HG03457 (cell line): Measurements from ENCODE around the gene TJAP1.

ENCODE experiments used
- ATAC-seq: cut with Tn5 transposase; IDR thresholded peaks from one replicate; pipeline ENCODE4 v1.9.1; 2021; ENCODE audit warnings: moderate number of reproducible peaks; ENCODE audit not compliant: unreplicated experiment

TJAP1 gene

DNA sequence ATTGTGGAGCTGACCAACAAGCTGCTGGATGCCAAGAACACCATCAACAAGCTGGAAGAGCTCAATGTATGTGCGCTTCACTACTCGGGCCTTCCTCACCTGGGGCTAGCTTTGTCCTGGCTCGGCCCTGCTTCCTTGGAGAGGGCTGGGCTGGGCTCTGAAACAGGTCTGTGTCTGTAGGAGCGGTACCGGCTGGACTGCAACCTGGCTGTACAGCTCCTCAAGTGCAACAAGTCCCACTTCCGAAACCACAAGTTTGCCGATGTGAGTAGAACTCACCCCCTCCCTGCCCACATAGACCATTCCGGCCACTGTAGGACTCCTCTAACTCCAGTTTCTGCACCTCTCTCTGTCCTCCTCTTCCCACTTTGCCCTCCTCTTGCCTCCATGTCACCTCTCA is 26.1 kb downstream of the TJAP1 start:
- no peak for ATAC-seq

DNA sequence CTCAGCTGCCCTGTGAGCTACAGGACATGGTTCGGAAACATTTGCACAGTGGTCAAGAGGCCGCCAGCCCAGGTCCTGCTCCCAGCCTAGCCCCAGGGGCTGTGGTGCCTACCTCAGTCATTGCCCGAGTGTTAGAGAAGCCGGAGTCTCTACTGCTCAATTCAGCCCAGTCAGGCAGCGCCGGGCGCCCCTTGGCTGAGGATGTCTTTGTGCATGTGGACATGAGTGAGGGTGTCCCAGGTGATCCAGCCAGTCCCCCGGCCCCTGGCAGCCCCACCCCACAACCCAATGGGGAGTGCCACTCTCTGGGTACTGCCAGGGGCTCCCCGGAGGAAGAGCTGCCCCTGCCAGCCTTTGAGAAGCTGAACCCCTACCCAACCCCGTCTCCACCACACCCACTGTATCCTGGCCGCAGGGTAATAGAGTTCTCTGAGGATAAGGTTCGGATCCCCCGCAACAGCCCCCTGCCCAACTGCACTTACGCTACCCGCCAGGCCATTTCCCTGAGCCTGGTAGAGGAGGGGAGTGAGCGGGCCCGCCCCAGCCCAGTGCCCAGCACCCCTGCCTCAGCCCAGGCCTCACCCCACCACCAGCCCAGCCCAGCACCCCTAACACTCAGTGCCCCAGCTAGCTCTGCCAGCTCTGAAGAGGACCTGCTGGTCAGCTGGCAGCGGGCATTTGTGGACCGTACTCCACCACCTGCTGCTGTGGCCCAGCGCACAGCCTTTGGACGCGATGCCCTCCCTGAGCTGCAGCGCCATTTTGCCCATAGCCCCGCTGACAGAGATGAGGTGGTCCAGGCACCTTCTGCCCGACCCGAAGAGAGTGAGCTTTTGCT is 27.6 kb downstream of the TJAP1 start:
- ATAC-seq: no peak

DNA sequence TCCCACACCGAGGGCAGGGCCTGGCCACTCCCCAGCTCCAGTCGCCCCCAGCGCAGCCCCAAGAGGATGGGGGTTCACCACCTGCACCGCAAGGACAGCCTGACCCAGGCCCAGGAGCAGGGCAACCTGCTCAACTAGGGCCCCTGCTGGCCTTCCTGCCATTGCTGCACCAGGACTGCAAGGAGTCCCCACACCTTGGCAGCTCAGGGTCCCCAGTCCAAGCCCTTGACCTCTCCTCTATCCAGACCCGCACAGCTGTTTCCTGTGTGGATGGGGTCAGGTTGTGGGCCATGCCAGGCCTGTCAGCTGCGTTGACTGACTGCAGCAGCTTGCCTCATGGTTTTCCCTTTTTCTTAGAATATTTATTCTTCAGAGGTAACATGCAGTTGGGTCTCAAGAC is 28.3 kb downstream of the TJAP1 start:
- no peak for ATAC-seq

DNA sequence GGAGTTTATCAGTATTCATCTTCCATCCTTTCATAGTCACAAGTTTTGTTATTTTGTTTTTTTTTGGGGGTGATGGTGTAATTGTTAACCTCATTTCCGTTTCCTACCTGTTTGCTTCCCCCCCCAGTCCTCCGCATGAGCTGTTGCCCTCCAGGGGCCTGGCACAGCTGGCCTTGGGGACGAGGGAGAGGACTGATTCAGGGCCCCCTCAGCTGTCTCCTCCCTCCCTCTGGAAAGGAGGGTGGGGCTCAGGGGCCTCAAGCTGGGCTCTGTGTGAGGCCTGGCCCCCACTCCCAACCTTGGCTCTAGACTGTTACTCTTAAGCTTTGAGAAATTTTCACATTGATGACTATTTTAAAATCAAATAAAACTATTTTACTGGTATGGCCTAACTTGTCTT is 28.8 kb downstream of the TJAP1 start:
- no peak for ATAC-seq

- no peak for ATAC-seq
Observed at GRCh38 chr6:43506667-43507471, 29.5 kb downstream of the TJAP1 start.

GRCh38 chr6:43508481-43509141 is 31.2 kb downstream of the TJAP1 start:
- ATAC-seq: no peak

DNA sequence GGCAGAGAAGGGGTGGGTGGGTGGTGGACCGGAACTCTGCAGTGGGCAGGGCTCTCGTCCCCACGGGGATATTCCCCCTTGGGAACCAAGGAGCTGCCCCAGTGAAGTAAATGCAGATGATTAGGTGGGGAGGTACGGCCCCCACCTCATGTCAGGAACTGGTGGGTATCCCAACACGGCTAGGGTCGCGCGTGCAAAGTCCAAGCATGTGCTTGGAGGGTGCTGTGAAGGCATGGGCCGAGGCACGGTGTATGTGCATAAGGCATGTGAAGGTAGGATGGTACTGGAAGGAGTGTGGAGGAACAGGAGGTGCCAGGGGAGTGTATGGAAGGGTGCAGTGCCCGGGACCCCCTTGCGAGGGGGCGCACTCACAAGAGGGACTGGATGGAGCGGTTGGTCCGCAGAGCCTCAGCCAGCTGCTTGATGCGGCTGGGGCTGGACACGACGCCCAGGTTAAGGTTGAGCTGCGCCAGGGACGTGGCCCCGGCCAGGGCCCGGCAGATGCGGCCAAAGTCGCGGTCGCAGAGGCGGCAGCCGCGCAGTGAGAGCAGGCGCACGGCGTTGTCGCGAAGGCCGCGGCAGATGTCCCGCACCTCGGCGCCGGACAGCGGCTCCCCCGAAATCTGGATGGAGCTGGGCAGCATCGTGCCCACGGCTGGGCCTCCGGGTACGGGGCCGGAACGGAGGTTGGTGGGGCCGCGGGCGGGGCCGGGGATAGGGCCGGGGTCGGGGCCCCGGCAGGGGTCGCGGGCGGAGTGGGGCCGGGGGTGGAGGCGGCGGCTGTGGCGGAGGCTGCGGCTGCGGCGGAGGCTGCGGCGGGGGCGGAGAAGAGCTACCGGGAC is 32.0 kb downstream of the TJAP1 start:
- no peak for ATAC-seq

- ATAC-seq: no peak
Observed at GRCh38 chr6:43509984-43510826, 32.8 kb downstream of the TJAP1 start, which contains the start of gene LRRC73. TSS of gene LRRC73 (minus strand) at chr6:43510346. CDS start at chr6:43509785, 561 bp downstream.

- ATAC-seq: no peak
Observed at GRCh38 chr6:43510827-43511163, 33.4 kb downstream of the TJAP1 start.

- ATAC-seq: no peak
Observed at GRCh38 chr6:43511824-43512415, 34.5 kb downstream of the TJAP1 start.

DNA sequence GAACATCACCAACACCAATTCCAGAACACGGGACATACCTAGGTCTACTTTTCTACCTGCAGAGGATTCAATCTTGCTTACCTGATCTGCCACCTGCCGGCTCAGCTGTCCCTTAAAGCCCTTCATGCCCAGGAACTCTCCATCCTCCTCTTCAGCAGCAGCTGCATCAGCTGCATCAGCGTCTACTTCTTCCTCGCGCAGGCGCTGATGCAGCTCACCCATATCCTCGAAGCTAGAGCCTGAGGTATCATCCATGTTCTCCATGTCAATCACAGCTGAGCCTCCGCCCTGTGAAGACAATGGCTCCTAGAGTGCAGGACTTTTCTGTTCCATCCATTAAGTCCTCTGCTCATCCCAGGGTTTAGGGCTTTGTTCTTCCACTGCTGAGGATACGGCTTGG is 38.4 kb downstream of the TJAP1 start:
- ATAC-seq: no peak

DNA sequence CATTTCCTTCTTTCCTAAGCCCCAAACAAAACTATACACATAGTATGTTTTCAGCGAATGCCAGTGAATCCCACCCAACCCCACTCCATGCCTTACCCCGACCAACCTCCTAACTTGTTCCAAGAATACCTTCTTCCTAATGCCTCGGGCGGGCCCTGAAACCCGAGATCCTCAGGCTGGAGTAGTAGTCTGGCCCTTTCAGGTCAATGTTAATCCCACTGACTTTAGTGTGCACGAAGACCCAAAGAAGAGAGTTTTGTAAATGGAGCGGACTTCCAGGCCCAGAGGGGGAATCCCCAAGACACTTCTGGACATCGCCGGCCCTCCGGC is 39.0 kb downstream of the TJAP1 start:
- ATAC-seq: no peak

DNA sequence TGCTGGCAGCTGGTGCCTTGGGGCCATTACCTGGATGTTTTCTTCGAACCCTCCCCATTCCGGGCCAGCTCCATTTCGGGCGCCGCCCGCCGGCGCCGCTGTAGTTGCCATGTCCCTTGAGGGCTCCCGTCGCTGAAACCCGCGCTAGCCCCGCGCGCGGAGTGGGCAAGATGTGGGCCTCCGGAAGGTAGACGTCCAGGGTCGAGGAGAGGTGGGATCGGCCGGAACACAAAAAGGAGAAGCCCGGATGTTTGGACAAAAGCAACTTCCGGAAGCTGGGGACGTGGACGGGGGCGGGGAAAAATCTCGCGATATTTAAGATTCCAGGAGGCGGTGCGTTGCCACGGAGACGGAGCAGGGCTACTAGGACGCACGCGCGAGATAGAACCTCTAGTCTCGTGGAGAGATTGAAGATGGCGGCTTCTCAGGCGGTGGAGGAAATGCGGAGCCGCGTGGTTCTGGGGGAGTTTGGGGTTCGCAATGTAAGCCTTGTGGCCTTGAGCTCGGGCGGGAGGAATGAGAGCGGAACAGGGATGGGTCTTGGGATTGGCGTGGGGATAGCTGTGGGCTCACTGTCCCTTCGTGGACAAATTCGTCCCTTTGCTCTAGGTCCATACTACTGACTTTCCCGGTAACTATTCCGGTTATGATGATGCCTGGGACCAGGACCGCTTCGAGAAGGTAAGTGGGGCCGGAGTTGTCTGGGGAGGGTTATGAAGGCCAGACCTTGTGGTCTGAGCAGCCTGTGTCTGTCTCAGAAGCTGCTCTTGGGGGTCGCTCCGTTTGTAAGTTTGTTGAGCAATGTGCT is 39.5 kb downstream of the TJAP1 start, which contains the start of the genes POLR1C and YIPF3:
Gene POLR1C, plus strand, starts transcription at position 393 of the 808 bp plus-strand sequence. Its CDS starts 21 bp downstream, at position 414.
Gene YIPF3, minus strand, starts transcription at position 230 of the 808 bp plus-strand sequence. Its CDS starts 119 bp downstream, at position 111.
- ATAC-seq: peak; percentile 78

- no peak for ATAC-seq
Observed at GRCh38 chr6:43517505-43518357, 40.4 kb downstream of the TJAP1 start.

GRCh38 chr6:43520097-43520496 is 42.7 kb downstream of the TJAP1 start:
- ATAC-seq: no peak

DNA sequence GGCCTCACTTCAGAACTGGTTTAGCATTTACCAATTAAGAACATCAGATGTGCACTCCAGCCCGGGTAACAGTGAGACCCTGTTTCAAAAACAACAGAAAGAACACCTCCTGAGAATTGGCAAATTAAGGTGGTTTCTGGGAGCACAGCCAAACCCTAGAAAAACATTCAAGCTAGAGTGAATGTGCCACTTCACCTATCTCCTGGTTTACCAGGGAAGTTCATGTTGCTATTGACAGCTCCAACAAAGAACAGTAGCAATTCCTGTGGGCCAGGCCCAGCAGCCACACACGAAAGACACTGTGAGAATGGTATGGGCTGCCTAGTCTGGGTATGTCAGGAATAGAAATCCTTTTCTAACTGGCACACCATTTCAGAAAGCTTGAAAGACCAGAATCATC is 44.5 kb downstream of the TJAP1 start:
- ATAC-seq: no peak

- ATAC-seq: no peak
Observed at GRCh38 chr6:43522547-43523261, 45.3 kb downstream of the TJAP1 start.
